Measurements from ENCODE around the gene RGP1. TPM values are rescaled to one million over a fixed set of nuclear protein-coding genes. Genes with fewer than 3 reads are reported as not detected.

The RGP1 gene
- total and polyA plus RNA-seq, 9 of the 15 experiments (the other 6 are each of a cell fraction or from before 2014, with no cell fraction given), result 0.42 to 13.8 (median 6.7) TPM

DNA sequence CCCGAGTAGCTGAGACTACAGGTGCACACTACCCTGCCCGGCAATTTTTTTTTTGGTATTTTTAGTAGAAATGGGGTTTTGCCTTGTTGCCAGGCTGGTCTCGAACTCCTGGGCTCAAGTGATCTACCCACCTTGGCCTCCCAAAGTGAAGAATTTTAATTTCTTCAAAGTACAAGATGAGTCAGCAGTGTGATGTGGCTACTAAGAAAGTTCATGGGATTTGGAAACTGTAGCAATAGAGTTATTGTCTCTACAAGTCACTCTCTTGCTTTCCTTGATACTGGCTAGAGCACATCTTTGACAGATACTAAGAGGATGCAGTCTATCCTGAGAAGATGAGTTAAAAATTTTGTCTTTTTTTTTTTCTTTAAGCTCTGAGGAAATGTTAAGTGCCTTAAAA is 15.0 kb upstream of the RGP1 start:
- no peak overlapping the region for H3K27ac ChIP-seq (ENCODE audit: extremely low read depth, low read depth, low read length)
- no TSS peak for BruUV-seq (replicated peaks)
- H3K79me2 ChIP-seq (ENCODE audit: control insufficient read depth, insufficient read depth, low read length), result peaks cover 48% of the 10 kb centered on the region
- no peaks in the 10 kb centered on the region for H3K9me3 ChIP-seq (replicated peaks; ENCODE audit: control insufficient read depth, insufficient read depth, low read depth, low read length)
- FAIRE-seq, result no peak
- in situ Hi-C loops (cut with MboI), result no loop called here
- H3K36me3 ChIP-seq (ENCODE audit: control insufficient read depth, insufficient read depth, low read length), result peaks cover 57% of the 10 kb centered on the region
- H3K4me3 ChIP-seq, result no peak overlapping the region
- DNase-seq (ENCODE audit: extremely low read depth in 1 of 4, low spot score in 3 of 4), result no peak
- CTCF ChIA-PET (ENCODE audit: low intra/inter-chr PET ratio), result no interaction called here
- ATAC-seq, result no peak
- peaks cover 15 to 25% of the 10 kb centered on the region in 2 experiments; a peak in 4 of 5 replicates for H3K4me1 ChIP-seq (replicated peaks in 1 of 2; ENCODE audit: control insufficient read depth in 2 of 2, insufficient read depth in 2 of 2, low read length in 2 of 2)
- H4K20me1 ChIP-seq (replicated peaks; ENCODE audit: control insufficient read depth, insufficient read depth, low read length), result peaks cover 8% of the 10 kb centered on the region; the same call in 1 of the 2 replicates
- intact Hi-C loops (cut with micrococcal nuclease), result loop anchor here (10.0 kb wide), 1 partner anchor 81 kb away; the partner anchor contains the start of genes HINT2 and SPAG8
- H3K4me2 ChIP-seq (ENCODE audit: insufficient read depth, low read length), result peak overlapping the region; percentile 94
- POLR2A ChIA-PET, result interaction anchor here (0.6 to 0.9 kb wide), 3 partner anchors 14 to 262 kb away, joined by 3 read pairs; no protein-coding TSS in a partner anchor
- H3K9me1 ChIP-seq (ENCODE audit: control insufficient read depth, insufficient read depth, low read length), result no peaks in the 10 kb centered on the region
- no peaks in the 10 kb centered on the region for H3K27me3 ChIP-seq (ENCODE audit: control insufficient read depth in 2 of 2, insufficient read depth in 2 of 2, low read length in 2 of 2)
- 80% methylated on average over 3 of the region's 3 CpGs for WGBS (ENCODE audit: insufficient coverage, low coverage, missing lambda C conversion rate)
- H3K9ac ChIP-seq (ENCODE audit: insufficient read depth in 1 of 2, low read depth in 2 of 2, low read length in 2 of 2), result no peak overlapping the region
- no peak overlapping the region for H2AFZ ChIP-seq (ENCODE audit: low read depth, low read length)
- TF ChIP-seq, protein P1, sequence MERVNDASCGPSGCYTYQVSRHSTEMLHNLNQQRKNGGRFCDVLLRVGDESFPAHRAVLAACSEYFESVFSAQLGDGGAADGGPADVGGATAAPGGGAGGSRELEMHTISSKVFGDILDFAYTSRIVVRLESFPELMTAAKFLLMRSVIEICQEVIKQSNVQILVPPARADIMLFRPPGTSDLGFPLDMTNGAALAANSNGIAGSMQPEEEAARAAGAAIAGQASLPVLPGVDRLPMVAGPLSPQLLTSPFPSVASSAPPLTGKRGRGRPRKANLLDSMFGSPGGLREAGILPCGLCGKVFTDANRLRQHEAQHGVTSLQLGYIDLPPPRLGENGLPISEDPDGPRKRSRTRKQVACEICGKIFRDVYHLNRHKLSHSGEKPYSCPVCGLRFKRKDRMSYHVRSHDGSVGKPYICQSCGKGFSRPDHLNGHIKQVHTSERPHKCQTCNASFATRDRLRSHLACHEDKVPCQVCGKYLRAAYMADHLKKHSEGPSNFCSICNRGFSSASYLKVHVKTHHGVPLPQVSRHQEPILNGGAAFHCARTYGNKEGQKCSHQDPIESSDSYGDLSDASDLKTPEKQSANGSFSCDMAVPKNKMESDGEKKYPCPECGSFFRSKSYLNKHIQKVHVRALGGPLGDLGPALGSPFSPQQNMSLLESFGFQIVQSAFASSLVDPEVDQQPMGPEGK (CRISPR knock-in tag; IDR thresholded peaks at IDR 0.05; ENCODE audit: borderline replicate concordance), result no peak
- TF ChIP-seq GATAD2A (IDR thresholded peaks at IDR 0.05) (no peak), GTF2F1 (IDR thresholded peaks at IDR 0.05; ENCODE audit: low read depth, low read length) (no peak), DNMT1 (IDR thresholded peaks at IDR 0.05) (no peak), NR2C2 (CRISPR knock-in tag; IDR thresholded peaks at IDR 0.05) (no peak), NR2C2 (tag; IDR thresholded peaks at IDR 0.05) (no peak), HDGF (IDR thresholded peaks at IDR 0.05) (no peak), KDM5B (IDR thresholded peaks at IDR 0.05; ENCODE audit: insufficient replicate concordance, low read depth, low read length) (no peak), ZNF436 (CRISPR knock-in tag; IDR thresholded peaks at IDR 0.05) (no peak), ATF7 (IDR thresholded peaks at IDR 0.05) (no peak), LCOR (CRISPR knock-in tag; IDR thresholded peaks at IDR 0.05) (no peak), OTX1 (CRISPR knock-in tag; IDR thresholded peaks at IDR 0.05) (no peak), CHD1 (IDR thresholded peaks at IDR 0.05; ENCODE audit: low read length) (no peak)
- TF ChIP-seq, protein P2, sequence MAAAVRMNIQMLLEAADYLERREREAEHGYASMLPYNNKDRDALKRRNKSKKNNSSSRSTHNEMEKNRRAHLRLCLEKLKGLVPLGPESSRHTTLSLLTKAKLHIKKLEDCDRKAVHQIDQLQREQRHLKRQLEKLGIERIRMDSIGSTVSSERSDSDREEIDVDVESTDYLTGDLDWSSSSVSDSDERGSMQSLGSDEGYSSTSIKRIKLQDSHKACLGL (CRISPR knock-in tag; IDR thresholded peaks at IDR 0.05; ENCODE audit: borderline replicate concordance, poor library complexity, severe bottlenecking), result no peak
- TF ChIP-seq, protein P3, sequence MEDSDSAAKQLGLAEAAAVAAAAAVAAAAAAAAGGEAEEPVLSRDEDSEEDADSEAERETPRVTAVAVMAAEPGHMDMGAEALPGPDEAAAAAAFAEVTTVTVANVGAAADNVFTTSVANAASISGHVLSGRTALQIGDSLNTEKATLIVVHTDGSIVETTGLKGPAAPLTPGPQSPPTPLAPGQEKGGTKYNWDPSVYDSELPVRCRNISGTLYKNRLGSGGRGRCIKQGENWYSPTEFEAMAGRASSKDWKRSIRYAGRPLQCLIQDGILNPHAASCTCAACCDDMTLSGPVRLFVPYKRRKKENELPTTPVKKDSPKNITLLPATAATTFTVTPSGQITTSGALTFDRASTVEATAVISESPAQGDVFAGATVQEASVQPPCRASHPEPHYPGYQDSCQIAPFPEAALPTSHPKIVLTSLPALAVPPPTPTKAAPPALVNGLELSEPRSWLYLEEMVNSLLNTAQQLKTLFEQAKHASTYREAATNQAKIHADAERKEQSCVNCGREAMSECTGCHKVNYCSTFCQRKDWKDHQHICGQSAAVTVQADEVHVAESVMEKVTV (CRISPR knock-in tag; IDR thresholded peaks at IDR 0.05), result no peak
- TF ChIP-seq, protein P4, sequence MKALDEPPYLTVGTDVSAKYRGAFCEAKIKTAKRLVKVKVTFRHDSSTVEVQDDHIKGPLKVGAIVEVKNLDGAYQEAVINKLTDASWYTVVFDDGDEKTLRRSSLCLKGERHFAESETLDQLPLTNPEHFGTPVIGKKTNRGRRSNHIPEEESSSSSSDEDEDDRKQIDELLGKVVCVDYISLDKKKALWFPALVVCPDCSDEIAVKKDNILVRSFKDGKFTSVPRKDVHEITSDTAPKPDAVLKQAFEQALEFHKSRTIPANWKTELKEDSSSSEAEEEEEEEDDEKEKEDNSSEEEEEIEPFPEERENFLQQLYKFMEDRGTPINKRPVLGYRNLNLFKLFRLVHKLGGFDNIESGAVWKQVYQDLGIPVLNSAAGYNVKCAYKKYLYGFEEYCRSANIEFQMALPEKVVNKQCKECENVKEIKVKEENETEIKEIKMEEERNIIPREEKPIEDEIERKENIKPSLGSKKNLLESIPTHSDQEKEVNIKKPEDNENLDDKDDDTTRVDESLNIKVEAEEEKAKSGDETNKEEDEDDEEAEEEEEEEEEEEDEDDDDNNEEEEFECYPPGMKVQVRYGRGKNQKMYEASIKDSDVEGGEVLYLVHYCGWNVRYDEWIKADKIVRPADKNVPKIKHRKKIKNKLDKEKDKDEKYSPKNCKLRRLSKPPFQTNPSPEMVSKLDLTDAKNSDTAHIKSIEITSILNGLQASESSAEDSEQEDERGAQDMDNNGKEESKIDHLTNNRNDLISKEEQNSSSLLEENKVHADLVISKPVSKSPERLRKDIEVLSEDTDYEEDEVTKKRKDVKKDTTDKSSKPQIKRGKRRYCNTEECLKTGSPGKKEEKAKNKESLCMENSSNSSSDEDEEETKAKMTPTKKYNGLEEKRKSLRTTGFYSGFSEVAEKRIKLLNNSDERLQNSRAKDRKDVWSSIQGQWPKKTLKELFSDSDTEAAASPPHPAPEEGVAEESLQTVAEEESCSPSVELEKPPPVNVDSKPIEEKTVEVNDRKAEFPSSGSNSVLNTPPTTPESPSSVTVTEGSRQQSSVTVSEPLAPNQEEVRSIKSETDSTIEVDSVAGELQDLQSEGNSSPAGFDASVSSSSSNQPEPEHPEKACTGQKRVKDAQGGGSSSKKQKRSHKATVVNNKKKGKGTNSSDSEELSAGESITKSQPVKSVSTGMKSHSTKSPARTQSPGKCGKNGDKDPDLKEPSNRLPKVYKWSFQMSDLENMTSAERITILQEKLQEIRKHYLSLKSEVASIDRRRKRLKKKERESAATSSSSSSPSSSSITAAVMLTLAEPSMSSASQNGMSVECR (CRISPR knock-in tag; IDR thresholded peaks at IDR 0.05), result no peak
